ENCODE measurements around the gene MBTD1. TPM values are rescaled to one million over a fixed set of nuclear protein-coding genes. Genes with fewer than 3 reads are reported as not detected.

The MBTD1 gene
- total and polyA plus RNA-seq, 9 donors, result 10.4 to 28.4 (median 16.4) TPM

DNA sequence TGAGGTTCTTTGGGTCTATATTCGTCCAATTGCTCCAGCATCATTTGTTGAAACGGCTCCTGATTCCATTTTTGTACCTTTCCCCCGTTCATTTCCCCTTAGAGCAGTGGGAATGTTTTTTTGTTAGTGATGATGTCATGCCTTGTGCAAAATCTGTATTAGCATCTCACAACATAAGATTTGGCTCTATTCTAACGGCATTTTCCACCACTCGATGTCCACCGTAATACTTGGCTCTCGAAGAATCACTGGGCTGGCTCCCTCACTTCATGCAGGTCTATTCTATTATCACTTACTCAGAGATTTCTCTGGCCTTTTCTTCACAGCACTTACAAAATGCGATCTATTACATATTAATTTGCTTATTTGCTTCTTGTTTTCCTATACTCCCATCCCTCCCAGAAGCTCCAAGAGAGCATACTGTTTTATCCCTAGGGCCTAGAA is 107.1 kb downstream of the MBTD1 start:
- Histone ChIP-seq H3K36me3 (no peaks in the 10 kb centered on the region), H3K9me3 (no peaks in the 10 kb centered on the region), H3K27ac (peak overlapping the region; percentile 58 to 70), H3K4me3 (peak overlapping the region; percentile 34), H3K27me3 (no peaks in the 10 kb centered on the region), H3K4me1 (ENCODE audit: insufficient read depth) (peaks cover 5% of the 10 kb centered on the region)
- 11 to 16% (median 11%) methylated on average over 8 of the region's 8 CpGs for WGBS, 3 donors
- peak in 1 of 5 donors; percentile 14 for DNase-seq
- no peak for TF ChIP-seq EP300 (IDR thresholded peaks at IDR 0.05)
- TF ChIP-seq, protein P1, sequence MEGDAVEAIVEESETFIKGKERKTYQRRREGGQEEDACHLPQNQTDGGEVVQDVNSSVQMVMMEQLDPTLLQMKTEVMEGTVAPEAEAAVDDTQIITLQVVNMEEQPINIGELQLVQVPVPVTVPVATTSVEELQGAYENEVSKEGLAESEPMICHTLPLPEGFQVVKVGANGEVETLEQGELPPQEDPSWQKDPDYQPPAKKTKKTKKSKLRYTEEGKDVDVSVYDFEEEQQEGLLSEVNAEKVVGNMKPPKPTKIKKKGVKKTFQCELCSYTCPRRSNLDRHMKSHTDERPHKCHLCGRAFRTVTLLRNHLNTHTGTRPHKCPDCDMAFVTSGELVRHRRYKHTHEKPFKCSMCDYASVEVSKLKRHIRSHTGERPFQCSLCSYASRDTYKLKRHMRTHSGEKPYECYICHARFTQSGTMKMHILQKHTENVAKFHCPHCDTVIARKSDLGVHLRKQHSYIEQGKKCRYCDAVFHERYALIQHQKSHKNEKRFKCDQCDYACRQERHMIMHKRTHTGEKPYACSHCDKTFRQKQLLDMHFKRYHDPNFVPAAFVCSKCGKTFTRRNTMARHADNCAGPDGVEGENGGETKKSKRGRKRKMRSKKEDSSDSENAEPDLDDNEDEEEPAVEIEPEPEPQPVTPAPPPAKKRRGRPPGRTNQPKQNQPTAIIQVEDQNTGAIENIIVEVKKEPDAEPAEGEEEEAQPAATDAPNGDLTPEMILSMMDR (IDR thresholded peaks at IDR 0.05), result no peak
- TF ChIP-seq POLR2A (IDR thresholded peaks at IDR 0.05), result no peak
- intact Hi-C loops (cut with DNase I), result loop anchor here in 2 of 4 donors (5.0 to 10.0 kb wide), 3 partner anchors 35 to 155 kb away; no protein-coding TSS in a partner anchor

DNA sequence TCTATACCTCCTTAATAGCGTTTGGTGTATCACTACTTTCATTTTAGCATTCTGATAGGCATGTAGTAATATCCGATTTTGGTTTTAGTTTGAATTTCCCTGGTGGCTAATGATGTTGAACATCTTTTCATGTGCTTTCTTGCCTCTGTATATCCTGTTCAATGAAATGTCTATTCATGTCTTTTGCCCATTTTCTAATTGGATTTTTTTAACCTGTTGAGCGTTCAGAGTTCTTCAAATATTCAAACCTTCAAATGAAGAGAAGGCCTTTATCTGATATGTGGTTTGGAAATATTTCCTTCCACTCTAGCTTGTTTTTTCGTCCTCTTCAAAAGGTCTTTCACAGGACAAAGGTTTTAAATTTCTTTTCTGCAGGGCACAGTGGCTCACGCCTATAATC is 108.9 kb downstream of the MBTD1 start:
- H3K4me3 ChIP-seq, result no peak overlapping the region
- WGBS, 3 donors, result 85 to 88% (median 87%) methylated on average over 5 of the region's 5 CpGs
- intact Hi-C loops (cut with DNase I), result loop anchor here in 2 of 4 donors (5.0 to 10.0 kb wide), 3 partner anchors 34 to 154 kb away; no protein-coding TSS in a partner anchor
- no peaks in the 10 kb centered on the region for H3K9me3 ChIP-seq
- DNase-seq, result no peak
- no peak overlapping the region for H3K27ac ChIP-seq
- TF ChIP-seq, protein P1 (IDR thresholded peaks at IDR 0.05), result no peak
- TF ChIP-seq POLR2A (IDR thresholded peaks at IDR 0.05) (no peak), EP300 (IDR thresholded peaks at IDR 0.05) (no peak)
- peaks cover 5% of the 10 kb centered on the region for H3K4me1 ChIP-seq (ENCODE audit: insufficient read depth)
- H3K27me3 ChIP-seq, result no peaks in the 10 kb centered on the region
- H3K36me3 ChIP-seq, result no peaks in the 10 kb centered on the region

DNA sequence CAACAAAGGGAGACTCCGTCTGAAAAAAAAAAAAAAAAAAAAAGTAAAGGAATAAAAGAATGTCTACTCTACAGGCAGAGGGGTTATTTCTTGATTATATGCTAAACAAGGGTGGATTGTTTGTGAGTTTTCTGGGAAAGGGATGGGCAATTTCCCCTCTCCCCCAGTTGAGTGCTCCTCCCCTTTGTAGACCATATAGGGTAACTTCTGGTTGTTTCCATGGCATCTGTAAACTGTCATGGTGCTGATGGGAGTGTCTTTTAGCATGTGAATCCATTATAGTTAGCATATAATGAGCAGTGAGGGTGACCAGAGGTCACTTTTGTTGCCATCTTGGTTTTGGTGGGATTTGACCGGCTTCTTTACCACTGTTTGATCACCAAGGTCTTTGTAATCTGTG is 110.7 kb downstream of the MBTD1 start:
- 78 to 84% (median 82%) methylated on average over 2 of the region's 2 CpGs for WGBS, 3 donors

DNA sequence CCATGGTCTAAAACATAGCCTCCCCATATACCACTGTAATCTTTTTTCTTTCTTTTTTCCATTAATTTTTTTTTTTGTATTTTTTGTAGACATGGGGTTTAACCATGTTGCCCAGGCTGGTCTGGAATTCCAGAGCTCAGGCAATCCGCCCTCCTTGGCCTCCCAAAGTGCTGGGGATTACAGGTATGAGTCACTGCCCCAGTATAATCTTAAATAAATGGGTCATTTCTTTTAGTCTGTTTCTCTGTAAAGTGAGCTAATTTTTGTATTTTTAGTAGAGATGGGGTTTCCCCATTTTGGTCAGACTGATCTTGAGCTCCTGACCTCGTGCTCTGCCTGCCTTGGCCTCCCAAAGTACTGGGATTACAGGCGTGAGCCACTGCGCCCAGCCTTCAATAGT is 112.2 kb downstream of the MBTD1 start:
- 75 to 82% (median 79%) methylated on average over 4 of the region's 4 CpGs for WGBS, 3 donors
- intact Hi-C loops (cut with DNase I), result loop anchor here in 2 of 4 donors (5.0 to 10.0 kb wide), 2 partner anchors 140 to 143 kb away; no protein-coding TSS in a partner anchor

More for the DNA sequence above, 110.7 kb downstream of the MBTD1 start:
- Histone ChIP-seq H3K9me3 (no peaks in the 10 kb centered on the region), H3K27me3 (no peaks in the 10 kb centered on the region), H3K4me3 (no peak overlapping the region), H3K36me3 (no peaks in the 10 kb centered on the region), H3K27ac (no peak overlapping the region), H3K4me1 (ENCODE audit: insufficient read depth) (no peaks in the 10 kb centered on the region)
- intact Hi-C loops (cut with DNase I), result loop anchor here in 2 of 4 donors (5.0 to 10.0 kb wide), 2 partner anchors 142 to 144 kb away; no protein-coding TSS in a partner anchor
- no peak for DNase-seq
- TF ChIP-seq, protein P1 (IDR thresholded peaks at IDR 0.05), result no peak
- no peak for TF ChIP-seq POLR2A (IDR thresholded peaks at IDR 0.05)
- TF ChIP-seq EP300 (IDR thresholded peaks at IDR 0.05), result no peak

More for the DNA sequence above, 112.2 kb downstream of the MBTD1 start:
- Histone ChIP-seq H3K27me3 (no peaks in the 10 kb centered on the region), H3K4me1 (ENCODE audit: insufficient read depth) (no peaks in the 10 kb centered on the region), H3K4me3 (no peak overlapping the region), H3K27ac (no peak overlapping the region), H3K36me3 (no peaks in the 10 kb centered on the region), H3K9me3 (no peaks in the 10 kb centered on the region)
- no peak for DNase-seq
- TF ChIP-seq POLR2A (IDR thresholded peaks at IDR 0.05) (no peak), EP300 (IDR thresholded peaks at IDR 0.05) (no peak)
- TF ChIP-seq, protein P1 (IDR thresholded peaks at IDR 0.05), result no peak
